Lower lobe of right lung (tissue), 2 donors: ENCODE results near the gene IL11. TPM values are rescaled to one million over a fixed set of nuclear protein-coding genes. Genes with fewer than 3 reads are reported as not detected.
"Not testable (repeated sequence)": the region's sequence is repeated elsewhere in the genome, so short reads cannot be mapped to it uniquely, and the experiment has no call there.

Source experiments
- ATAC-seq, 2 donors: fragments of 200-7000 bp; cut with Tn5 transposase; one replicate each; pipeline ENCODE4 v1.9.1; 2020 to 2022; ENCODE audit warnings: mild to moderate bottlenecking in 2 of 2, moderate library complexity in 2 of 2
- DNase-seq: peaks from one replicate; pipeline ENCODE4 v3.0.0-alpha.2; 2020
- H3K27ac ChIP-seq: fragments of 200-600 bp; one replicate; pipeline ENCODE4 v1.8.0; 2022
- H3K27me3 ChIP-seq: fragments of 200-600 bp; one replicate; pipeline ENCODE4 v1.8.0; 2022; ENCODE audit warnings: low read depth
- H3K36me3 ChIP-seq: fragments of 200-600 bp; one replicate; pipeline ENCODE4 v1.8.0; 2022; ENCODE audit warnings: mild to moderate bottlenecking
- H3K4me1 ChIP-seq: fragments of 200-600 bp; one replicate; pipeline ENCODE4 v1.8.0; 2022
- H3K4me3 ChIP-seq: fragments of 200-600 bp; one replicate; pipeline ENCODE4 v1.8.0; 2022; ENCODE audit warnings: mild to moderate bottlenecking
- H3K9me3 ChIP-seq: fragments of 200-600 bp; one replicate; pipeline ENCODE4 v1.8.0; 2022
- CTCF ChIP-seq: fragments of 200-600 bp; IDR thresholded peaks from one replicate; pipeline ENCODE4 v1.8.0; 2022; ENCODE audit warnings: antibody characterized with exemption, mild to moderate bottlenecking
- intact Hi-C: fragments of 100-400 bp; cut with DNase I; formaldehyde crosslinking; loops from one replicate; pipeline ENCODE4 v1.11.0; 2022
- total RNA-seq: library from RNA; stranded (reverse); fragmentation: NEBNext Ultra II Directional; extraction: Animal tissue kit (Norgen Biotek cat#: 25700); gene quantifications from one replicate; pipeline ENCODE4 v1.2.1, GENCODE V29; 2021
- donor health status: DM: no; HTN: yes; CAD: no; lungs with severe emphysema.

The IL11 gene
- total RNA-seq, 1 donor from 2014 or later: not detected

GRCh38 chr19:55408533-55408872, 38.2 kb upstream of the IL11 start:
- intact Hi-C loops: no loop called here
- Histone ChIP-seq H3K27ac (peak overlapping the region; percentile 93), H3K36me3 (peaks cover 26% of the 10 kb centered on the region), H3K4me1 (peaks cover 14% of the 10 kb centered on the region), H3K27me3 (no peaks in the 10 kb centered on the region), H3K4me3 (peak overlapping the region; percentile 94), H3K9me3 (no peaks in the 10 kb centered on the region)
- ATAC-seq (no peak), DNase-seq (no peak)
- no peak for TF ChIP-seq CTCF

GRCh38 chr19:55407800-55408532, 37.7 kb upstream of the IL11 start:
- H3K27ac ChIP-seq: peak overlapping the region; percentile 93
- H3K27me3 ChIP-seq: no peaks in the 10 kb centered on the region
- DNase-seq: peak; percentile 99
- H3K9me3 ChIP-seq: no peaks in the 10 kb centered on the region
- ATAC-seq: peak; percentile 97 to 98
- H3K4me1 ChIP-seq: peaks cover 14% of the 10 kb centered on the region
- H3K36me3 ChIP-seq: peaks cover 31% of the 10 kb centered on the region
- intact Hi-C loops: no loop called here
- peak overlapping the region; percentile 94 for H3K4me3 ChIP-seq
- no peak for TF ChIP-seq CTCF

GRCh38 chr19:55407550-55407799, 37.2 kb upstream of the IL11 start, which contains the start of gene UBE2S:
Gene UBE2S (minus strand): TSS chr19:55407788. CDS start chr19:55407589, 199 bp downstream.
- intact Hi-C loops, DNase-seq, H3K27me3 ChIP-seq, H3K9me3 ChIP-seq: not testable (repeated sequence)
- ATAC-seq: peak in 1 of 2 donors; percentile 17
- peaks cover 36% of the 10 kb centered on the region for H3K36me3 ChIP-seq
- peaks cover 14% of the 10 kb centered on the region for H3K4me1 ChIP-seq
- H3K27ac ChIP-seq: peak within 1 kb of the TSS; percentile 93
- peak within 1 kb of the TSS; percentile 94 for H3K4me3 ChIP-seq

DNA sequence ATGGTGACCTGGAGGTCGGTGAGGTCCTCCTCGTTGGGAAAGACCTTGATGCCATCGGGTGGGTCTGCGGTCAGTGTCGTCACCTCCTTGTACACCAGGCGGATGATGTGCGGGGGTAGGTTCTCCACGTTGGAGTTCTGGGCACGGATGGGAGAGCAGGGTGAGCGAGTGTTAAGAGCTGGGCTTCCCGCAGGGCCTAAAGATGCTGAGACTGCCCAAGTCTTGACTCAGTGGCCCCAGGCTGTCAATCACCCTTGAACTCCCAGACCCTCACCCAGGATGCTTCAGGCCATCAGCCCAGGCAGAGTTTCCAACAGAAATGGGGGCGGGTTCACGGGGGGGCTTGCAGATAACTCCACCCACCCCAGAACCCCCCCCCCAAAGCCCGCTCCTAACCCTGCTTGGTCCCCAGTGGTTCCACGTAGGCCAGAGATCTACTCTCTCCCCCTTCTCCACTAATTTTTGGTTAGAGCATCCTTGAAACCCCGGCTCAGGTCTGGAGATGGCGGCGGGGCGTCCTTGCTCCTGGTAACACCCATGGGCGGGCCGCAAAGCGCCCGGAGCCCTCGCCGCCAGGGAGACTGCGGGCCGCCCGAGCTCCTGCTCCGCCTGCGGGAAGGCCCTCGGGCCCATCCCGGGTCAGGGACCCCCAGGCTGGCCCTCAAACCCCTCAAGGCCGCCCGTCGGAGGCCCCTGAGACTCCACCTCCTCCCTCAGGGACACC, 36.7 kb upstream of the IL11 start:
- ATAC-seq (peak; percentile 1 to 40), DNase-seq (no peak)
- H3K36me3 ChIP-seq: peaks cover 41% of the 10 kb centered on the region
- H3K27me3 ChIP-seq: no peaks in the 10 kb centered on the region
- no peaks in the 10 kb centered on the region for H3K9me3 ChIP-seq
- TF ChIP-seq CTCF: no peak
- peaks cover 14% of the 10 kb centered on the region for H3K4me1 ChIP-seq
- H3K27ac ChIP-seq: peak overlapping the region; percentile 93
- intact Hi-C loops: no loop called here
- H3K4me3 ChIP-seq: peak overlapping the region; percentile 94

DNA sequence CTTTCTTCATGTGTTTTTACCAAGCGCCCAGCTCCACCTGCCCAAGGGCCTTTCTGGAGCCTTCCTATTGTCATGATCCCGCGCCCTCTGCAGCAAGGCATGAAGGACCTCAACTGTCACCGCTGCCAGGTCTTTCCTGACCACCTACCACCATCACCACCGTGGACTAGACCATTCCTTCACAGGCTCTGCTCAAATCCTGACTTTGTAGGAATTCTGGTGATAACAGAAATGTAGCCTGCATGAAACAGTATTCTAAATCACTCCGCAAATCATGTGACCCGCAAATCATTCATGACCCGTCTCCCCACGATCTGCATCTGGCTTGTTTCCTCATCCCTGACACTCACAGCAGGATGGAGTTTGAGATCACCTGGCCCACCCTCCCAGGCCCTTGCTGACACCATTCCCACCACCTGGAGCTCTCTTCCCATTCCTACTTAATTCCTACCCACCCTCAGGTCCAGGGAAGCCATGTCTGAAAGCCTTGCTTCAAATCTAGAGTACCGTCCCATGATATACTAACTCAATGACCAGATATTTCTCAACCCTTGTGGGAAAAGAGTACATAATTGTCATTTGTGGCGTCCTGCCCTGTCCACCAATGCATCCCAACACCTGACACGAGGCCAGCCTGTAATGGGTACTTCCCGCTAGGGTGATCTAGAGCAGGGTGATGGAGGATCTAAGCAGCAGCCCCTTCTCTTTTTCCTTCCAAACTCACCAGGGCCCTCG, 36.0 kb upstream of the IL11 start:
- H3K9me3 ChIP-seq: no peaks in the 10 kb centered on the region
- peaks cover 46% of the 10 kb centered on the region for H3K36me3 ChIP-seq
- DNase-seq (no peak), ATAC-seq (no peak)
- no peaks in the 10 kb centered on the region for H3K27me3 ChIP-seq
- no peak overlapping the region for H3K27ac ChIP-seq
- peaks cover 14% of the 10 kb centered on the region for H3K4me1 ChIP-seq
- no peak for TF ChIP-seq CTCF
- intact Hi-C loops: no loop called here
- peak overlapping the region; percentile 94 for H3K4me3 ChIP-seq

DNA sequence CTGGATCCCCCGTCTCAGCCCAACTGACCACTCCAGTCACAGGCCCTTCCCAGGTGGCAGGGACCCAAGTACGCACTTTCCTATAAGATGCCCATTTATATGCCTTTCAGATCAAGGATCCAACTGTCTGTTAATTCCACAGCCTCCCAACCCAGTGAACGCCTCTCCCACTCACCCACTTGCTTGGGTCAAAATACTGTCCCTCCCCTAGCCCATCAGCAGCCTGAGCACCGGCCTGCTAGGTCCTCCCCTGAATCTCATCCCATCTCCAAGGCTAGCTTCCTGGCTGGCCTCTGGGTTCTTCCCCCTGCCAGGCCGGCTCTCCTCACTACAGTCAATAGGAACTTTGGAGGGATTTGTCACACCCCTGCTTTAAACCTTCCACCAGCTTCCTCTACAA, 35.4 kb upstream of the IL11 start:
- TF ChIP-seq CTCF: no peak
- Histone ChIP-seq H3K4me3 (no peak overlapping the region), H3K9me3 (no peaks in the 10 kb centered on the region), H3K4me1 (peaks cover 14% of the 10 kb centered on the region), H3K27ac (no peak overlapping the region), H3K36me3 (peaks cover 51% of the 10 kb centered on the region), H3K27me3 (no peaks in the 10 kb centered on the region)
- DNase-seq (no peak), ATAC-seq (no peak)
- intact Hi-C loops: no loop called here
